Dedifferentiated amniotic fluid mesenchymal stem cell (primary cell): ENCODE results near the gene ABCF1.

Source experiments
- DNase-seq: peaks from one replicate; pipeline ENCODE4 v3.0.0-alpha.2; 2016; ENCODE audit errors: extremely low spot score

Gene ABCF1

DNA sequence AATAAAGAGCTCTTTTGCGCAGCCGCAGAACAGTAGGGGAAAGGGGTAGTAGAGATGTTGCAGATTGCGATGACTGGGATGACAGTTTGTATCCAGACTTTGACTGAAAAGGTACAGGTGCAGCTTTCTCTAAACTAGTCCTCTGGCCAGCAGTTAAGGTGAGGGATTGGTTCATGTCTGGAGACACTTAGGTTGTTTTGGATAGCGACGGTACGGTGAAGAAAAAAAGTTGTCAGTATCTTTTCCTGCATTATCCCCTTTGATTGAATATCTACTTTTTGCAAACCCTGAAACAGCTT lies 13.6 kb upstream of the ABCF1 start:
- DNase-seq = no peak

DNA sequence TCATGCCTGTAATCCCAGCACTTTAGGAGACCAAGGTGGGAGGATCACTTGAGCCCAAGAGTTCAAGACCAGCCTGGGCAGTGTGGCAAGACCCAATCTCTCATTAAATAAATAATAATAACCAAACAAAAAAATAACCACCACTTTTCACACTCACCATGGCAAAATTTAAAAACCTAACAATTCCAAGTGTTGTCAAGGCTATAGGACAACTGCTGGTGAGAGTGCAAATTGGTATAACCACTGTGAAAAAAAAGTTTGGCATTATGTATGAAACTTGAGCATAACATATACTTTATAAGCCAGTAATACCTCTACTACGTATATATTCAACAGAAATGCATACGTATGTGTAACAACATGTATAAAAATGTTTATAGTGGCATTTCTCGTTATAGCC lies 10.3 kb upstream of the ABCF1 start:
- no peak for DNase-seq

DNA sequence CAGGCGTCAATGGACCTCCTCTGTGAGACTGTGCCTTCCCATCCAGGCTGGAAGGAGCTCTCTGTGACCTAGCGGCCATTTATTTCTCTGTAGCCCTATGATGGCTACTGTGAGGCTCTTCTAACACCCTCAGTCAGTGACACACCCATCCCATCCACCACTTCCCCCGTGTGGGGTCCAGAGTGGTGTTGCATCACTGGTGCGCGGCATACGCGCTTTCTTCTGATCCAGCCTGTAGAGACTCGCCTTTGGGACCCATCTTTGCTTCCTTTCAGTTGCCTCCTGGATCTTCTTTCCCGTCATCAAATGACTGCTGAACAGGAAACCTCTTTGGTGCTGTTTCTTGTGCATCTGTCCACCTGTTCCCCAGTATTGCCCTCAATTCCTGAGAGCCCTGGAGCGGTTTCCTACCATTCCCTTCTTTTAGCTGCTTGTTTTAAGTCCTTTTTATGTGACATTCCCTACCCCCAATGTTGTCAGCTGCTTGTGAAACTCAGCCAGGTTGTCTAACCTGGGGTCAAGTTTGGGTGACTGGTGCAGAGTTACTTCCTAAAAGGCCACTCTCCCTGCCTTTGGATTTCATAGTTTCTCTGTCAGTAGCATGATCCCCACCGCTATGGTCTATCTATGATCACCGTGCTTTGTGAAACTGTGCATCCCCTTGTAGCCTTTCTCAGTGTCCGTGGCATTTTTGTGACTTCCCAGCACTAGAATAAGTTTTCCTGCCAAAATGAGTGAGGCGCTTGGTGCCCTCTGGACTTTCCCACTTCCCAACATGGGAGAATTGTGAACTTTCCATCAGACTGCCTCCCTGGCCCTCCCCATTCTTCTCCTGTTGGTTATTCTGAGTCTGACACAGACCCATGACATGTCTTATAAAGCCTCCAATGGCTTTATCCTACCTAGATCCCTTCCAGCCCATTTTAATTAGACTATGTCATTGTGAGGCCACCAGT lies 8.5 kb upstream of the ABCF1 start:
- DNase-seq = no peak

DNA sequence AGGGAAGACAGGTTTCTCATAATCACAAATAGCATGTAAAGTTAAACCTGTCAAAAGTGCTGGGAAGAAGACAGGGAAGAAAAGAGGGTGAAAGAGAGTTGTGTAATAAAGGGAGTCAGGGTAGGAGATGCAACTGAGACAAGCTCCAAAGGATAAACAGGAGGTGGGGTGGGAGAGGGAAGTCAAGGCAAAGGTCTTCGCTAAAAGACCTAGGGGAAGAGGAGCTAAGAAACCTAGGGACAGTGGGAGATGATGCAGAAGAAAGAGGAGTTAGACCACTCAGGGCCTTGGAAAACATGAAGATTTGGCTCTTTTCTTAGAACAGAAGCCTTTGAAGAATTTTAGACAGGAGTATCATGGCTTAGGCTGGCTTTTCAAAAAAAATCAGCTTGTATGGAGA lies 7.1 kb upstream of the ABCF1 start:
- no peak for DNase-seq

DNA sequence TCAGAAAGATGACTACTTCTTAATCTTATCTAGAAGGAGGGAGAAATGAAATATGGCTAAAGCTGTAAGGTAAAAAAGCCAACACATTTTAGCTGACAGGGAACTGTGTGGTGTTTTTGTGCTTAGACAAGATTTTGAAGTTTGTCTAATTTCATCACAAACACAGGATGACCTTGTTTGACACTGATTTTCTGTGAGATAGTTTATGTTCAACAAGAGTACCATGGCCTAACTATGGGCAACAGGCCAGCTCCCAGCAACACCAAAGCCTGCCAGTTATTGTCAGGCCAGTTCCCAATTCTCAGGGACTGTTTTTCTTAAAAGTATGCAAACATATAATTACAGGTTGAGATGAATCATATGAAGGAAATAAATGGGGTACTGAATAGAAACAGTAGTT lies 5.5 kb upstream of the ABCF1 start:
- no peak for DNase-seq

DNA sequence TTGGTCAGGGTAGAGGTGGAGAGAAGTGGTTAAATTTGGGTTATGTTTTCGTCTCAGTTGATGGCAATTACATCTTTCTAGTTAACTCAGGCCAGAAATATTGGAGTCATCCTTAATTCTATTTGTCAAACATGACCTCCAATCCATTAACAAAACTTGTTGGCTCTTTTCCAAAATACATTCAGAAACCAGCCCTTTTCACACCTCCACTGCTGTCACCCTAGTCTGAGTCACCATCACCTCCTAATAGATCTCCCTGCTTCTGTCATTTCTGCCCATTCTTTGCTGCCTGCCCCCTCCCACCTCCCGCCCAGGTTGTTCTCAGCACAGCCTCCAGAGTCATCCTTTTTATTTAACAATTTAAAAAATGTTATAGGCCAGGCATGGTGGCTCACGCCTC lies 3.0 kb upstream of the ABCF1 start:
- DNase-seq = no peak

DNA sequence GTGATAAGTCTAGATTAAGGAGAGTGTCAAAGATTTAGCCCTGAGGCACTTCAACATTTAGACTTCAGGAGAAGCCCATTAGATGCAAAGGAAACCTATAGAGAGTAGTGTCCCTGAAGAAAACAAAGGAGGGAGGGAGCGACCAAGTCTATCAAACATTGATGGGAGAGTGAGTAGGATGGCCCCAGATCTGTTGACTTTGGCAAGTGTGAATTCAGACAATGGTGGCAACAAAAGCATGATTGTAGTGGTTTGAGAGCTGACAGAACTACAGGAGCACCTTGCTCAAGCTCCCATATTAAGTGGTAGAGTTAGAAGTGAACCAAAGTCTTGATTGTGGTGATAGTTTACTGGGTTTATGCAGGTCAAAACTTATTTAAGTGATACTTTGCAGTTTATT lies 979 bp upstream of the ABCF1 start:
- DNase-seq = no peak

DNA sequence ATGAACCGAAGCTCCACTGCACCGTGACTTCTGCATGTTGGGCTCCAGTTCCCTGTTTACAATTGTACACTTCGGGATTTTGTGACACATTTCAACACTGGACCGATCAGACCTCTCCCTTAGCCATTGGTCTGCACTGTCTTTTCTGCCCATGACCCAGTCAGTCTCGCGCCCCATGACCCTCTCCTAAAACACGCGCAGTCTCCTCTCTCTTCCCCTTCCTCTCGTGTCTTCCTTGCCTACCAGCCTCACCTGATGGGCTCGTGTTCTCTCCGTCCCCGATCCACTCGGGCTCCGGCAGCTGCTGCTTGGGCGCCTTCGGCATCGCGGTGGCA lies 535 bp upstream of the ABCF1 start:
- DNase-seq = peak; percentile 15

DNA sequence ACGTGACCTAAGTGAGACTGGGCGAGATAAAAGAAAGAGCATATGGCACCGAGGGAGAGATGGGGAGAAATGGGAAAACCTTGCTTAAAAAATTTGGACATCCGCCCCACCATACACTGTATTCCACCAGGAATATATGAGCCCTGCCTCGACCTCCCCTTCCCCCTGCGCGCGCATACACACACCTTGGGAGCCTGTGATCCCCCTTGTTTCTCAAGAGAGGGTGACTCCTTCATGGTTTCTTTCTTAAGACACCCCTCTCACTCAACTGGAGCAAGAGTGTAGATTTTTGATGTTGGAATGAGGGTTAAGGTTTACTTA lies 480 bp downstream of the ABCF1 start:
- DNase-seq = no peak

DNA sequence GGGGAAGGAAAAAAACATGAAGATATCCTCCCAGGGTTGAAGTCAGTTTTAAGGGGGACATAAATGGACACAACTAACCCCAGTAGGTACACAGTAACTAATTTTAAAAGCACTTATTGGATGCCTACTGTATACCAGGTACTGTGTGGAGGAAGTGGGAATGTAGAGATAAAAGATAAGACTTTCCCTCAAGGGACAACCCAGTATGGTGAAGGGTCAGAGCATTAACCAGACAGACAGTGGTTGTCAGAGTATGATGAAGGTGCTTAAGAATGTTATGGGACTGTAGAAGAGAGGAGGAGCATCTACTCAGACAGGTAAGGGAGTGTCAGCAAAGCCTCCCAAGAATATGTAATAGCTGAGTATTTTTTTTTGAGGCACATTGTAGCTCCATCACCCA lies 906 bp downstream of the ABCF1 start:
- DNase-seq = no peak

DNA sequence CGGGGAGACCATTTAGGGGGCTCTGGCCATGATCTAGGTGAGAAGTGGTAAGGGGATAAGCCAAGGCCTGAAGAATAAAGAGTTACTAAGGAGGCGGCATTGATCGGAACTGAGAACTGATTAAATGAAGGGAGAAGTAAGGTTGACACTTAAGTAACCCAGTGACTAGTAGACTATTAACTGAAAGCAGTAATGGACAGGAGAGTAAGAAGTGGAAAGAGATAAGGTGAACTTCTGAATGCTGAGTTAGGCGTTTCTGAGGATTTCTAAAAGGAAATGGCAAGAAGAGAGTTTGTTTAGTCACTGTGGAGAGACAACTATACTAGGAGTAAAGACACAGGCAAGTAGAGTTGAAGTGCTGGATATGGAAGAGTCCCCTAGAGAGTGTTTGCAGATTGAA lies 1.9 kb downstream of the ABCF1 start:
- DNase-seq = no peak

DNA sequence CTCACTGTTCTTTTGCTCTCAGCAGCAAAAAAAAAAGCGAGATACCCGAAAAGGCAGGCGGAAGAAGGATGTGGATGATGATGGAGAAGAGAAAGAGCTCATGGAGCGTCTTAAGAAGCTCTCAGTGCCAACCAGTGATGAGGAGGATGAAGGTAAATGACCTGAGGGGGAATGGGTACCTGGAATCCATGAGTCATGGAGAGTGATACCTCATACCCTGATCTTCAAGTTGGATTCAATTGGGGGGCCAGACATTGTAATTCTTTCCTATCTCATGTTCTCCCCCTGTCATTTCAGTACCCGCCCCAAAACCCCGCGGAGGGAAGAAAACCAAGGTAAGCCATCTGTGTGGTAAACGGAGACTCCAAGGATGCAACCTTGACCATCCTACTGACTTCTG lies 6.8 kb downstream of the ABCF1 start:
- no peak for DNase-seq

DNA sequence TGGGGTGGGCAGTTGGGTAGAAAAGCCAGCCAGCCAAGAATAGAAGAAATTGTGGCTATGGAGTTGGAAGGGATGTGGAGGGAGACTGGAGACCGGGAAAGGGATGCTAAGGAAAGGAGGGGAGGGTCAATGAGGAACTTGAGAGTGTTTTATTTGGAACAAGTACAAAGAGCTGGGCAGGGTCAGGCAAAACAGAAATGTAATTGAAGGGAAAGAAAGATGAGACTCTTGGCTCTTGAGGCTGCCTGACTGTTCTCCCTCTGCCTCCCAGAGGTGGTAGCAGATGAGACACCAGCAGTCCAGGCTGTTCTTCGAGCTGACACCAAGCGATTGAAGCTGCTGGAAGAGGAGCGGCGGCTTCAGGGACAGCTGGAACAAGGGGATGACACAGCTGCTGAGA lies 12.7 kb downstream of the ABCF1 start:
- no peak for DNase-seq

DNA sequence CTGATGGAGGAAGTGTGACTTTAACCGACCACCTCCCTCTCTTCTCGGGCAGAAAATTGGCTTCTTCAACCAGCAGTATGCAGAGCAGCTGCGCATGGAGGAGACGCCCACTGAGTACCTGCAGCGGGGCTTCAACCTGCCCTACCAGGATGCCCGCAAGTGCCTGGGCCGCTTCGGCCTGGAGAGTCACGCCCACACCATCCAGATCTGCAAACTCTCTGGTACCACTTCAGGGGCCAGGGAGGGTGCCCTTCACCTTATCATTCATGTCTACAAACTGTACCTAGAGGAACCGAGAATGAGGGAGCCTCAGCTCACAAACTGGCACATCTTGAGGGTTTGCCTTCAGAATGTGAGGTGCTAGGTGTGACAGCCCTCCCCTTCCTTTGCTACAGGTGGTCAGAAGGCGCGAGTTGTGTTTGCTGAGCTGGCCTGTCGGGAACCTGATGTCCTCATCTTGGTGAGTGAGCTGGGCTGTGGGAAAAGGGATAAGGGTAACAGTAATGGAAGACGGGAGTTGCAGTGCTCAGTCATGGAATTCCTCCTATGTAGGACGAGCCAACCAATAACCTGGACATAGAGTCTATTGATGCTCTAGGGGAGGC lies 18.6 kb downstream of the ABCF1 start:
- no peak for DNase-seq

DNA sequence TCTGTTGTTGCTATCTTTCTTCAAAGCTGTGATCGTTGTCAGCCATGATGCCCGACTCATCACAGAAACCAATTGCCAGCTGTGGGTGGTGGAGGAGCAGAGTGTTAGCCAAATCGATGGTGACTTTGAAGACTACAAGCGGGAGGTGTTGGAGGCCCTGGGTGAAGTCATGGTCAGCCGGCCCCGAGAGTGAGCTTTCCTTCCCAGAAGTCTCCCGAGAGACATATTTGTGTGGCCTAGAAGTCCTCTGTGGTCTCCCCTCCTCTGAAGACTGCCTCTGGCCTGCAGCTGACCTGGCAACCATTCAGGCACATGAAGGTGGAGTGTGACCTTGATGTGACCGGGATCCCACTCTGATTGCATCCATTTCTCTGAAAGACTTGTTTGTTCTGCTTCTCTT lies 19.3 kb downstream of the ABCF1 start:
- DNase-seq = no peak

DNA sequence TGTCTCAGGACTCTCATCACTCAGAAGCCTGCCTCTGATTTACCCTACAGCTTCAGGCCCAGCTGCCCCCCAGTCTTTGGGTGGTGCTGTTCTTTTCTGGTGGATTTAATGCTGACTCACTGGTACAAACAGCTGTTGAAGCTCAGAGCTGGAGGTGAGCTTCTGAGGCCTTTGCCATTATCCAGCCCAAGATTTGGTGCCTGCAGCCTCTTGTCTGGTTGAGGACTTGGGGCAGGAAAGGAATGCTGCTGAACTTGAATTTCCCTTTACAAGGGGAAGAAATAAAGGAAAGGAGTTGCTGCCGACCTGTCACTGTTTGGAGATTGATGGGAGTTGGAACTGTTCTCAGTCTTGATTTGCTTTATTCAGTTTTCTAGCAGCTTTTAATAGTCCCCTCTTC lies 19.8 kb downstream of the ABCF1 start:
- DNase-seq = peak; percentile 45

DNA sequence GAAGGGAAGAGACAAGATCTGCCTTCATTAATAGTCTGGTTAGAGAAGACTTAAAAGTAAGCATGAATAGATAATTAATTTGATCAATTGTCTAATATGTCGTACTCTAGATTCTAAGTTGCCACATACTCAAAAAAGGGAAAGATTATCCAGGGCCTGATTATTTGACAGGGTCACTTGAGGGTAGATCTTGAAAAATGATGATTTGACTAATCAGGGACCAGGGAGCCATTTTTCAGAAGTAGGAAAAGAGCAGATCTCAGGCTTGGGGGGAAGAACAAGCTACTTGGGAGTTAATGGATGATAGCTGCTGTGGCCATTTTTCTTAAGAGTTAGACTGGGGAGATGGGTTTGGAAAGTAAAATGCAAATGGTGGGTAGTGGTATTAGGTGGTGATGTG lies 21.0 kb downstream of the ABCF1 start:
- no peak for DNase-seq

DNA sequence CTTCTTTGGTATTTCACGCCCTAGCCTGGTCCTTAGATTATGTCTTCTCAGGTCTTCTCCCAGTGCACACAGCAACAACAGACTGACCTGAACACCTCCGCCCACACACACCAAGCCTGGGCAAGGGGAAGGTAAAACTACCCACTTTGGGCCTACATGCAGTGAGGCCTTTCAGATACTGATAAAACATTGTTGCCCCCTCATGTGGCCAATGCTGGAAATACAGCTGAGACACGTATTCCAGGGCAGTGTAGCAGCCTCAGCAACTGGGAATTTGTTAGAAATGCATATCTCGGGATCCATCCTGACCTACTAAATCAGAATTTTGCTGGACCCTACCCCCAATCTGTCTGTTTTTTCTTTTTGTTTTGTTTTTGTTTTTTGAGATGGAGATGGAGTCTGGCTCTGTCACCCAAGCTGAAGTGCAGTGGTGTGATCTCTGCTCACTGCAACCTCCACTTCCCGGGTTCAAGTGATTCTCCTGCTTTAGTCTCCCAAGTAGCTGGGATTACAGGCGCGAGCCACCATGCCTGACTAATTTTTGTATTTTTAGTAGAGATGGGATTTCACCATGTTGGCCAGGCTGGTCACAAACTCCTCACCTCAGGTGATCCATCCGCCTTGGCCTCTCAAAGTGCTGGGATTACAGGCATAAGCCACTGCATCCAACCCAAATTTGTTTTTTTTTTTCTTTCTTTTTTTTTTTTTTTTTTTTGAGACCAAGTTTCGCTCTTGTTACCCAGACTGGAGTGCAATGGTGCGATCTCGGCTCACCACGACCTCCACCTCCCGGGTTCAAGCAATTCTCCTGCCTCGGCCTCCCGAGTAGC lies 26.3 kb downstream of the ABCF1 start:
- peak; percentile 74 for DNase-seq

DNA sequence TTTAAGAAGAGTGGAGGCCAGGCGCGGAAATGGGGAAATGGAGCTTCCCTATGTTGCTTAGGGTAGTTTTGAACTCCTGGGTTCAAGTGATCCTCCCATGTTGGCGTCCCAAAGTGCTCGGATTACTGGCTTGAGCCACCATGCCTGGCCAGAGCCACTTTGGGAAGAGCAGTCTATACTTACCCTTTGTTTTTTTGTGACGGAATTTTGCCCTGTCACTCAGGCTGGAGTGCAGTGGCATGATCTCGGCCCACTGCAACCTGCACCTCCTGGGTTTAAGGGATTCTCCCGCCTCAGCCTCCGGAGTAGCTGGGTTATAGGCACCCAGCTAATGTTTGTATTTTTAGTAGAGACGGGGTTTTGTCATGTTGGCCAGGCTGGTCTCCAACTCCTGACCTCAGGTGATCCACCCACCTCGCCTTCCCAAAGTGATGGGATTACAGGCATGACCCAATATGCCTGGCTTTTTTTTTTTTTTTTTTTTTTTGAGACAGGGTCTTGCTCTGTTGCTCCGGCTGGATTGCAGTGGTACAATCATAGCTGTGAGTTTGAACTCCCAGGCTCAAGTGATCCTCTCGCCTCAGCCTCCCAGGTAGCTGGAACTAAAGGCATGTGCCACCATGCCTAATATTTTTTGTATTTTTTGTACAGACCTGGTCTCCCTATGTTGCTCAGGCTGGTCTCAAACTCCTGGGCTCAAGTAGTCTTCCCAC lies 27.8 kb downstream of the ABCF1 start:
- no peak for DNase-seq

DNA sequence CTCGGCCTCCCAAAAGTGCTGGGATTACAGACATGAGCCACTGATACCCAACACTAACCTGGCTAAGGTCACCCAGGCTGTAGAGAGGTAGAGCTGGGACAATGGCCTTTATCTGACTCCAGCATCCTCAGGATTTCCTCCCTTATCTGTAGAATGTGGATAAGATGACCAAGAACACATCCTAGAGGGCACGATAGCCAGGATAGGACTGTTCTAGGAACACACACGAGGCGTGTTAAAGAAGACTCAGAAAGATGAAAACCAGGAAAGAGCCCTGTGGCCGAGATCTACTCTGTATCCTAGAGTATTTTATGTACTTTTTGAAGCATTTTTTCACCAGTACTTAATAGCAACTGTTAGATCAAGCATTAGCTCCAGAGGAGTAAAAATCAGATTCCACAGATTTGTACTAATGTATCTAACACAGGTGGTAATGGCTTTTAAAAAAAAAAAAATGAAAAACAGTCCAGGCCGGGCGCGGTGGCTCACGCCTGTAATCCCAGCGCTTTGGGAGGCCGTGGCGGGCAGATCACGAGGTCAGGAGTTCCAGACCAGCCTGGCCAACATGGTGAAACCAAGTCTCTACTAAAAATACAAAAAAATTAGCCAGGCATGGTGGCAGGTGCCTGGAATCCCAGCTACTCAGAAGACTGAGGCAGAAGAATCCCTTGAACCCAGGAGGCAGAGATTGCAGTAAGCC lies 28.5 kb downstream of the ABCF1 start:
- DNase-seq = no peak

DNA sequence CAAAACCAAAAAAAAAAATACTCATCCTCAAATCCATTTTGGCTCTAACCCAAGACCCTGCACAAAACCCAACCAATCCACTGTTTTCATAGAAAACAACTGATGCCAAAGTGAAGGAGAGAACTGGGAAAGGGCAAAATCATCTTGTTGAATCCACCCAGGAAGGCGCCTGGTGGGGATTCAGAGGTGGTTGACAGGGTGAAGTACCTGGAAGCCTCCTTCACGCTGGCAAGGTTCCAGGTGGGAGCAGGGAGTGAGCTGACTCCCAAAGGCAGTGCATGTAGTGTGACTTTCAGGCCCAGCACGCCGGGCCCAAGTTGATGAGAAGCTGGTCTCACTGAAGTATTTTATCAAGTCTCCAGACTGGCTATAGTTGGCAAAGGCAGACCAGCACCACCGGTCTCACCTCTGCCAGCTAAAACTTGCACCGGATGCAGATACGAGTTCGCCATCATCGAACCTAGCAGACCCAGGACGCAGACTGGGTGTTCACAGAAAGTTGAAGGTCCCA lies 29.3 kb downstream of the ABCF1 start:
- no peak for DNase-seq

DNA sequence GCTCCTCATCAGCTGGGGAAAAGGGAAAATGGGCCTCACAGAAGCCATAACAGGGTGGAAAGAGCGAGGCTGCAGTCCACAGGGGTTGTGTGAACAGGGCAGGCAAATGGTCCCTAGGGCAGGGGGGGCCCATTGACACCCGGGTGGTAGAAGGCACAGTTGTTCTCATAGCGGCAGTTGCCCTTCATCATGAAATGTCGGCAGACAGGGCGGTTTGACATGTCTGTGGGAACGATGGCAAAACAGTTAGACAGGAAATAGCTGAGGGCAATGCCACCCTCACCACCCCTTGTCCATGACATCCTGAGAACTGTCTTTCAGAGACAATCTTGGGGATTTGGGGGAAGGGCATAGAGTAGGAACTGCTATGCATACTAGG lies 30.2 kb downstream of the ABCF1 start:
- DNase-seq = no peak
